ENCODE data around the gene LINGO3. TPM values are rescaled to one million over a fixed set of nuclear protein-coding genes. Genes with fewer than 3 reads are reported as not detected.

Gene LINGO3
- total RNA-seq, 1 donor from 2014 or later, result not detected

GRCh38 chr19:2266183-2266993 lies 41.6 kb downstream of the LINGO3 start:
- peak; percentile 84 for DNase-seq (ENCODE audit: low spot score)

GRCh38 chr19:2261438-2262172 lies 46.3 kb downstream of the LINGO3 start:
- no peak for DNase-seq (ENCODE audit: low spot score)

- DNase-seq (ENCODE audit: low spot score), result no peak
Measured at GRCh38 chr19:2260341-2260805, 47.6 kb downstream of the LINGO3 start.

- no peak for DNase-seq (ENCODE audit: low spot score)
Measured at GRCh38 chr19:2259336-2259735, 48.6 kb downstream of the LINGO3 start.

Other genes with a start within 250 kb of the LINGO3 start
- gene MOB3A, start 211.8 kb downstream of the LINGO3 start, total RNA-seq, result 51.0 TPM
- gene IZUMO4, start 211.2 kb downstream of the LINGO3 start, total RNA-seq, result 5.9 TPM
- gene AP3D1, start 156.6 kb downstream of the LINGO3 start, total RNA-seq, result 148 TPM
- gene DOT1L, start 144.2 kb downstream of the LINGO3 start, total RNA-seq, result 41.9 TPM
- gene PLEKHJ1, start 71.8 kb downstream of the LINGO3 start, total RNA-seq, result 52.0 TPM
- gene SF3A2, start 71.3 kb downstream of the LINGO3 start, total RNA-seq, result 65.8 TPM
- gene AMH, start 58.8 kb downstream of the LINGO3 start, total RNA-seq, result 1.3 TPM
- gene JSRP1, start 51.7 kb downstream of the LINGO3 start, total RNA-seq, result 0.49 TPM
- gene PEAK3, start 26.0 kb downstream of the LINGO3 start, total RNA-seq, result 0.99 TPM
- gene LSM7, start 20.4 kb upstream of the LINGO3 start, total RNA-seq, result 85.0 TPM
- 70.3 TPM for gene SPPL2B, start 20.5 kb upstream of the LINGO3 start, total RNA-seq
- not detected for gene TMPRSS9, start 52.1 kb upstream of the LINGO3 start, total RNA-seq
- 87.0 TPM for gene TIMM13, start 119.4 kb upstream of the LINGO3 start, total RNA-seq
- gene LMNB2, start 148.8 kb upstream of the LINGO3 start, total RNA-seq, result 27.5 TPM
- 55.3 TPM for gene GADD45B, start 168.0 kb upstream of the LINGO3 start, total RNA-seq